ENCODE data around the gene CAMK2D. TPM values are rescaled to one million over a fixed set of nuclear protein-coding genes. Genes with fewer than 3 reads are reported as not detected.

The CAMK2D gene
- total RNA-seq, 2 experiments from 2014 or later: 29.9 to 32.9 TPM

DNA sequence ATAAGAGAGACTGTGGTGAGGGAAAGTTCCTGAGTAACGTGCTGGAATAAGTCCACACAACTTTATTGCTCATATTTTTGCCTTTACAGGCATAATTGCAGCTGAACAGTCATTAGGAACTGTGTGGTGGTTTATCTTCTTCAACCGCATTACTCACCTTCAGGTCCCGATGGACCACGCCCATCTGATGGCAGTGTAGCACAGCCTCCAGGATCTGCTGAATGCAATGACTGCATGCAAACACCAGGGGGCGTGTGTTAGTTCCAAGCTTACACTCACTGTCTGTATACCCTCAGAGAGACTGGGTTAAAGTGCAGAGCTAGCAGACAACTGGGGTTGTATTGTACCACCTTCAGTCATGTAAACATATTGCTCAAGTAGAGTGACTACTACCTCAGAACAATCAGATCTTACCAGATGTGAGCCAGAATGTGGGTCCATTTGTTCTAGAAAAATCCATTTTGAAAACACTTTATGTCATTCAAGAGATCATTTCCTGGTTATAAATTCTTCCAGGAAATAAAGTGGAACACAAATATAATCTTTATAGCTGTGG, 214.0 kb downstream of the CAMK2D start:
- Mint-ChIP-seq H3K36me3 (ENCODE audit: low read depth) (peaks cover 23% of the 10 kb centered on the region), H3K4me3 (no peak overlapping the region), H3K9me3 (no peaks in the 10 kb centered on the region), H3K27me3 (no peaks in the 10 kb centered on the region), H3K4me1 (ENCODE audit: low read depth) (peaks cover 11% of the 10 kb centered on the region), H3K27ac (peak overlapping the region; percentile 68)
- H3K36me3 ChIP-seq (ENCODE audit: insufficient read depth, low read length): peaks cover 9% of the 10 kb centered on the region
- H3K27me3 ChIP-seq (ENCODE audit: control insufficient read depth in 1 of 2, insufficient read depth in 2 of 2, low read length in 2 of 2): no peaks in the 10 kb centered on the region
- peak; percentile 75 to 96 (median 86) for DNase-seq
- ChIA-PET POLR2A (interaction anchor here (0.7 to 2.2 kb wide), 10 partner anchors 9 to 358 kb away, joined by 3 to 20 read pairs (median 5); no protein-coding TSS in a partner anchor), CTCF (interaction anchor here (0.6 to 2.1 kb wide), 44 partner anchors 8 to 357 kb away, joined by 3 to 20 read pairs (median 4); partner anchors contain the start of gene CAMK2D)
- TF ChIP-seq, protein P1, sequence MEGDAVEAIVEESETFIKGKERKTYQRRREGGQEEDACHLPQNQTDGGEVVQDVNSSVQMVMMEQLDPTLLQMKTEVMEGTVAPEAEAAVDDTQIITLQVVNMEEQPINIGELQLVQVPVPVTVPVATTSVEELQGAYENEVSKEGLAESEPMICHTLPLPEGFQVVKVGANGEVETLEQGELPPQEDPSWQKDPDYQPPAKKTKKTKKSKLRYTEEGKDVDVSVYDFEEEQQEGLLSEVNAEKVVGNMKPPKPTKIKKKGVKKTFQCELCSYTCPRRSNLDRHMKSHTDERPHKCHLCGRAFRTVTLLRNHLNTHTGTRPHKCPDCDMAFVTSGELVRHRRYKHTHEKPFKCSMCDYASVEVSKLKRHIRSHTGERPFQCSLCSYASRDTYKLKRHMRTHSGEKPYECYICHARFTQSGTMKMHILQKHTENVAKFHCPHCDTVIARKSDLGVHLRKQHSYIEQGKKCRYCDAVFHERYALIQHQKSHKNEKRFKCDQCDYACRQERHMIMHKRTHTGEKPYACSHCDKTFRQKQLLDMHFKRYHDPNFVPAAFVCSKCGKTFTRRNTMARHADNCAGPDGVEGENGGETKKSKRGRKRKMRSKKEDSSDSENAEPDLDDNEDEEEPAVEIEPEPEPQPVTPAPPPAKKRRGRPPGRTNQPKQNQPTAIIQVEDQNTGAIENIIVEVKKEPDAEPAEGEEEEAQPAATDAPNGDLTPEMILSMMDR (IDR thresholded peaks at IDR 0.05): peak; percentile 95
- peaks cover 5% of the 10 kb centered on the region for H3K4me1 ChIP-seq (ENCODE audit: insufficient read depth, low read length)
- H3K4me3 ChIP-seq (ENCODE audit: low read length): no peak overlapping the region
- intact Hi-C loops (cut with DNase I, micrococcal nuclease): loop anchor here (1.0 to 10.0 kb wide), 9 partner anchors 136 to 835 kb away; partner anchors contain the start of gene CAMK2D (in 1 of the 2)
- H3K9me3 ChIP-seq (ENCODE audit: control insufficient read depth in 1 of 2, insufficient read depth in 1 of 2, low read length in 2 of 2): no peaks in the 10 kb centered on the region
- no peak overlapping the region for H3K27ac ChIP-seq (ENCODE audit: low read depth in 1 of 2, low read length in 2 of 2)
- ATAC-seq (ENCODE audit: poor library complexity): peak; percentile 99

GRCh38 chr4:113541933-113542332, 219.6 kb downstream of the CAMK2D start:
- no peak overlapping the region for H3K27ac ChIP-seq (ENCODE audit: low read depth in 1 of 2, low read length in 2 of 2)
- CTCF ChIA-PET: interaction anchor here (1.2 kb wide), 1 partner anchor 14 kb away, joined by 3 read pairs; no protein-coding TSS in a partner anchor
- TF ChIP-seq, protein P1 (IDR thresholded peaks at IDR 0.05): no peak
- peaks cover 2% of the 10 kb centered on the region for H3K36me3 ChIP-seq (ENCODE audit: insufficient read depth, low read length)
- H3K9me3 ChIP-seq (ENCODE audit: control insufficient read depth in 1 of 2, insufficient read depth in 1 of 2, low read length in 2 of 2): no peaks in the 10 kb centered on the region
- Mint-ChIP-seq H3K27ac (no peak overlapping the region), H3K9me3 (no peaks in the 10 kb centered on the region), H3K36me3 (ENCODE audit: low read depth) (peaks cover 13% of the 10 kb centered on the region), H3K4me3 (no peak overlapping the region), H3K4me1 (ENCODE audit: low read depth) (no peaks in the 10 kb centered on the region), H3K27me3 (no peaks in the 10 kb centered on the region)
- no peaks in the 10 kb centered on the region for H3K4me1 ChIP-seq (ENCODE audit: insufficient read depth, low read length)
- intact Hi-C loops (cut with DNase I, micrococcal nuclease): loop anchor here in 1 of 2 experiments (10.0 kb wide), 1 partner anchor 147 kb away; no protein-coding TSS in a partner anchor
- no peaks in the 10 kb centered on the region for H3K27me3 ChIP-seq (ENCODE audit: control insufficient read depth in 1 of 2, insufficient read depth in 2 of 2, low read length in 2 of 2)
- H3K4me3 ChIP-seq (ENCODE audit: low read length): no peak overlapping the region
- POLR2A ChIA-PET: no interaction called here
- ATAC-seq (ENCODE audit: poor library complexity) (no peak), DNase-seq (no peak)

DNA sequence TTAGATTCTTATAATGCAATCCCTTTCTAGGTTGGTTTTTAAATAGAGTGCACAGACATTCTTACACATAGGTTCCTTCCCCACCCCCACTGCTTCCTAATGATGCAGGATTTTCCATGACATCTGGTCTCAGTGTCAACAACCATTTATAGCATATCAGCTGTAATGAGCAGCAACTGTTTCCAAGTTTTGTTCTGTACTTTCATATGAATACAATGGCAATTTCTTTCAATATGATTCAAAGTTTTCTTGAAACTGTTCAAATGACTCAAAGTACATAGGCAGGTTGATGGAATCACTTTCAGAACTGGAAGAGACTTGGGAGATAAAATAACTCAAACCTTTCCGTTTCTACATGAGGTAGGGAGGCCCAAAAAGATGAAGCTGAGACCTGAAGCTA, 220.7 kb downstream of the CAMK2D start:
- DNase-seq: no peak
- TF ChIP-seq, protein P1 (IDR thresholded peaks at IDR 0.05): no peak
- no peak overlapping the region for H3K27ac ChIP-seq (ENCODE audit: low read depth in 1 of 2, low read length in 2 of 2)
- H3K9me3 ChIP-seq (ENCODE audit: control insufficient read depth in 1 of 2, insufficient read depth in 1 of 2, low read length in 2 of 2): no peaks in the 10 kb centered on the region
- H3K27ac Mint-ChIP-seq: no peak overlapping the region
- ChIA-PET CTCF (interaction anchor here (1.2 kb wide), 1 partner anchor 15 kb away, joined by 3 read pairs; no protein-coding TSS in a partner anchor), POLR2A (no interaction called here)
- intact Hi-C loops (cut with DNase I, micrococcal nuclease): loop anchor here in 1 of 2 experiments (10.0 kb wide), 1 partner anchor 146 kb away; no protein-coding TSS in a partner anchor
- H3K4me1 Mint-ChIP-seq (ENCODE audit: low read depth): no peaks in the 10 kb centered on the region
- no peak overlapping the region for H3K4me3 ChIP-seq (ENCODE audit: low read length)
- H3K4me1 ChIP-seq (ENCODE audit: insufficient read depth, low read length): no peaks in the 10 kb centered on the region
- no peak overlapping the region for H3K4me3 Mint-ChIP-seq
- no peaks in the 10 kb centered on the region for H3K27me3 ChIP-seq (ENCODE audit: control insufficient read depth in 1 of 2, insufficient read depth in 2 of 2, low read length in 2 of 2)
- peaks cover 8% of the 10 kb centered on the region for H3K36me3 ChIP-seq (ENCODE audit: insufficient read depth, low read length)
- no peaks in the 10 kb centered on the region for H3K27me3 Mint-ChIP-seq
- ATAC-seq (ENCODE audit: poor library complexity): no peak
- peaks cover 20% of the 10 kb centered on the region for H3K36me3 Mint-ChIP-seq (ENCODE audit: low read depth)
- H3K9me3 Mint-ChIP-seq: no peaks in the 10 kb centered on the region

All from CD4-positive, alpha-beta T cell (primary cell).